MCF 10A (cell line): ENCODE results near the gene ADAP1. TPM values are rescaled to one million over a fixed set of nuclear protein-coding genes. Genes with fewer than 3 reads are reported as not detected.

Experiments used
- BruUV-seq: library from RNA; stranded (reverse); fragments of 400-500 nt; replicated peaks from 2 replicates; lab custom pipeline; 2021; lab: Mats Ljungman, UMichigan
- CTCF ChIA-PET: fragments of 300-600 bp; sonication (Branson Sonifier 250); formaldehyde crosslinking; extraction: SDS; loops from one replicate; lab custom pipeline; 2021; ENCODE audit warnings: antibody characterized with exemption, inconsistent platforms; lab: Yijun Ruan, JAX
- POLR2A ChIA-PET: fragments of 300-600, 350-650 bp; sonication (Branson Sonifier 250); formaldehyde crosslinking; extraction: SDS; loops from one replicate; lab custom pipeline; 2020; ENCODE audit warnings: antibody characterized with exemption, inconsistent platforms; lab: Yijun Ruan, JAX
- DNase-seq: peaks from one replicate; pipeline ENCODE4 v3.0.0-alpha.2; 2018; ENCODE audit not compliant: unreplicated experiment
- H3K27ac Mint-ChIP-seq: one replicate; pipeline ENCODE4 v1.8.0; 2022; ENCODE audit warnings: mild to moderate bottlenecking, low read depth, mixed read lengths; ENCODE audit not compliant: unreplicated experiment
- H3K27me3 Mint-ChIP-seq: one replicate; pipeline ENCODE4 v1.8.0; 2022; ENCODE audit warnings: mixed read lengths; ENCODE audit not compliant: insufficient read depth, unreplicated experiment
- H3K36me3 Mint-ChIP-seq: one replicate; pipeline ENCODE4 v1.8.0; 2022; ENCODE audit warnings: mild to moderate bottlenecking, moderate library complexity, mixed read lengths; ENCODE audit not compliant: insufficient read depth, unreplicated experiment
- H3K4me1 Mint-ChIP-seq: one replicate; pipeline ENCODE4 v1.8.0; 2022; ENCODE audit warnings: mixed read lengths; ENCODE audit not compliant: insufficient read depth, unreplicated experiment
- H3K4me3 Mint-ChIP-seq: one replicate; pipeline ENCODE4 v1.8.0; 2022; ENCODE audit warnings: mild to moderate bottlenecking, moderate library complexity, mixed read lengths; ENCODE audit not compliant: unreplicated experiment
- H3K9me3 Mint-ChIP-seq: one replicate; pipeline ENCODE4 v1.8.0; 2022; ENCODE audit warnings: mixed read lengths; ENCODE audit not compliant: unreplicated experiment
- CTCF ChIP-seq: fragments of 200-600 bp; IDR thresholded peaks from one replicate; pipeline ENCODE4 v1.8.0; 2022; ENCODE audit warnings: antibody characterized with exemption, mild to moderate bottlenecking; ENCODE audit not compliant: unreplicated experiment
- intact Hi-C: fragments of 100-400 bp; cut with micrococcal nuclease; formaldehyde crosslinking; loops from 2 replicates; pipeline ENCODE4 v1.14.1; 2022
- total RNA-seq: library from RNA; stranded (reverse); gene quantifications from 2 replicates; pipeline ENCODE4 v1.2.3, GENCODE V29; 2022

The ADAP1 gene
- total RNA-seq, 1 experiment from 2014 or later = 7.0 TPM

GRCh38 chr7:891291-891690 lies 63.2 kb downstream of the ADAP1 start:
- H3K27ac Mint-ChIP-seq = peak overlapping the region; percentile 54

GRCh38 chr7:890868-891267 lies 63.6 kb downstream of the ADAP1 start:
- no peak for TF ChIP-seq CTCF
- CTCF ChIA-PET = no interaction called here
- intact Hi-C loops = no loop called here
- no peaks in the 10 kb centered on the region for H3K27me3 Mint-ChIP-seq
- peak overlapping the region; percentile 54 for H3K27ac Mint-ChIP-seq
- no peak overlapping the region for H3K4me3 Mint-ChIP-seq
- POLR2A ChIA-PET = no interaction called here
- BruUV-seq = no TSS peak
- DNase-seq = no peak
- no peaks in the 10 kb centered on the region for H3K9me3 Mint-ChIP-seq
- peaks cover 6% of the 10 kb centered on the region for H3K4me1 Mint-ChIP-seq
- peaks cover 62% of the 10 kb centered on the region for H3K36me3 Mint-ChIP-seq

More at GRCh38 chr7:891291-891690, 63.2 kb downstream of the ADAP1 start:
- BruUV-seq = no TSS peak
- TF ChIP-seq CTCF = no peak
- POLR2A ChIA-PET = no interaction called here
- H3K36me3 Mint-ChIP-seq = peaks cover 64% of the 10 kb centered on the region
- CTCF ChIA-PET = interaction anchor here (0.6 to 1.1 kb wide), 2 partner anchors 63 to 326 kb away, joined by 3 read pairs; partner anchors contain the start of gene ADAP1
- H3K9me3 Mint-ChIP-seq = no peaks in the 10 kb centered on the region
- no peak for DNase-seq
- no peaks in the 10 kb centered on the region for H3K27me3 Mint-ChIP-seq
- peaks cover 6% of the 10 kb centered on the region for H3K4me1 Mint-ChIP-seq
- H3K4me3 Mint-ChIP-seq = no peak overlapping the region
- intact Hi-C loops = no loop called here

GRCh38 chr7:889391-889790 lies 65.1 kb downstream of the ADAP1 start:
- Mint-ChIP-seq H3K4me3 (no peak overlapping the region), H3K27ac (no peak overlapping the region), H3K9me3 (no peaks in the 10 kb centered on the region), H3K36me3 (peaks cover 49% of the 10 kb centered on the region), H3K4me1 (peaks cover 6% of the 10 kb centered on the region), H3K27me3 (no peaks in the 10 kb centered on the region)
- TF ChIP-seq CTCF = no peak
- ChIA-PET POLR2A (no interaction called here), CTCF (no interaction called here)
- no peak for DNase-seq
- BruUV-seq = no TSS peak
- intact Hi-C loops = no loop called here

- CTCF ChIA-PET = no interaction called here
- no TSS peak for BruUV-seq
- Mint-ChIP-seq H3K27me3 (no peaks in the 10 kb centered on the region), H3K27ac (no peak overlapping the region), H3K36me3 (peaks cover 49% of the 10 kb centered on the region), H3K4me1 (peaks cover 6% of the 10 kb centered on the region), H3K9me3 (no peaks in the 10 kb centered on the region), H3K4me3 (no peak overlapping the region)
- POLR2A ChIA-PET = no interaction called here
- DNase-seq = no peak
- TF ChIP-seq CTCF = no peak
- intact Hi-C loops = no loop called here
These were observed 65.5 kb downstream of the ADAP1 start for GRCh38 chr7:889025-889390.
